Measurements from ENCODE around the gene PEX5L. TPM values are rescaled to one million over a fixed set of nuclear protein-coding genes. Genes with fewer than 3 reads are reported as not detected.

Gene PEX5L
- total and polyA plus RNA-seq, 10 of the 15 experiments (the other 5 are each of a cell fraction or from before 2014, with no cell fraction given), result 0.11 to 17.0 (median 0.50) TPM

DNA sequence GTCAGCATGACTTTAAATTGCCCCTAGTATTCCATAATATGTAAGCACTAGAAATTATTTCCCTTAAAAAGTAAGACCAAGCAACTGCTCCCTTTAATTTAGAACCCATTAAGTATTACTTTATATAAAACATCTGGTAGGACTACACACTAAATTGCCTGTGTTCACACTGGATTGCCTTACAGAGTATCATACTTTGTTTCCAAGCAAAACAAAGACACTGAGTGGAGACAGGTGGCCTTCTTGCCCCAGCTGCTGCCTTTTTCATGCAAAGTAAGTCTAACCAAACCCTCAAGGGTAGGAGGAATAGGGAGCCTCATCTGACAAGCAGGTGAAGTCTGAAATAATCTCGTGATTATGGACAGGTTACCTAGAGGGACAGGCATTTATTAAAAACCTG lies 87.3 kb downstream of the PEX5L start:
- FAIRE-seq (no peak), ATAC-seq (peak; percentile 61), DNase-seq (ENCODE audit: low read depth, low spot score) (no peak)
- no peak overlapping the region for H3K4me2 ChIP-seq (ENCODE audit: control insufficient read depth, insufficient read depth)
- no peaks in the 10 kb centered on the region for H3K79me2 ChIP-seq (ENCODE audit: control insufficient read depth, insufficient read depth, low read length)
- H3K36me3 ChIP-seq (ENCODE audit: control insufficient read depth in 2 of 2, insufficient read depth in 2 of 2, low read length in 1 of 2), result no peaks in the 10 kb centered on the region
- H4K20me1 ChIP-seq (ENCODE audit: control insufficient read depth, insufficient read depth), result no peaks in the 10 kb centered on the region
- ChIA-PET CTCF (interaction anchor here (1.2 to 5.6 kb wide), 3 partner anchors 9 to 21 kb away, joined by 4 to 34 read pairs (median 27); no protein-coding TSS in a partner anchor), RAD21 (ENCODE audit: unreplicated experiment) (interaction anchor here (2.4 kb wide), 1 partner anchor 20 kb away, joined by 10 read pairs; no protein-coding TSS in a partner anchor), SMC1A (ENCODE audit: uncharacterized antibody, unreplicated experiment) (interaction anchor here (1.3 to 4.4 kb wide), 3 partner anchors 11 to 20 kb away, joined by 3 to 18 read pairs (median 7); no protein-coding TSS in a partner anchor), POLR2A (interaction anchor here (1.0 kb wide), 1 partner anchor 13 kb away, joined by 3 read pairs; no protein-coding TSS in a partner anchor)
- no peak overlapping the region for H3K4me3 ChIP-seq
- in situ Hi-C loops (cut with MboI) (no loop called here), intact Hi-C loops (cut with micrococcal nuclease; ENCODE audit: unreplicated experiment) (no loop called here)
- no peak overlapping the region for H2AFZ ChIP-seq (ENCODE audit: control insufficient read depth, low read depth, low read length)
- no peak overlapping the region for H3K27ac ChIP-seq (ENCODE audit: control insufficient read depth, insufficient read depth)
- no peaks in the 10 kb centered on the region for H3K27me3 ChIP-seq (replicated peaks in 1 of 2; ENCODE audit: control insufficient read depth in 2 of 2, insufficient read depth in 2 of 2, low read length in 1 of 2)
- no peaks in the 10 kb centered on the region for H3K4me1 ChIP-seq (ENCODE audit: control insufficient read depth, insufficient read depth, low read length)
- no TSS peak for BruUV-seq (replicated peaks)
- 6% methylated on average over 1 of the region's 1 CpG for WGBS (ENCODE audit: insufficient coverage, insufficient replicate concordance, low lambda C conversion rate, missing lambda C conversion rate)
- H3K9me3 ChIP-seq (replicated peaks; ENCODE audit: control insufficient read depth, insufficient read depth, low read length), result peaks cover 3% of the 10 kb centered on the region; the same call in 2 of the 3 replicates
- no peak overlapping the region for H3K9ac ChIP-seq (ENCODE audit: control insufficient read depth, insufficient read depth, low read length)
- TF ChIP-seq POLR2A (IDR thresholded peaks at IDR 0.05; ENCODE audit: low read depth, low read length) (no peak), EED (IDR thresholded peaks at IDR 0.05; ENCODE audit: low read depth) (no peak), NFIC (IDR thresholded peaks at IDR 0.05; ENCODE audit: low read depth, low read length) (no peak), RELA (IDR thresholded peaks at IDR 0.05; ENCODE audit: borderline replicate concordance, partially characterized antibody) (no peak), NFXL1 (IDR thresholded peaks at IDR 0.05; ENCODE audit: borderline replicate concordance) (no peak), ZZZ3 (IDR thresholded peaks at IDR 0.05; ENCODE audit: control insufficient read depth, insufficient read length, low read depth) (no peak), SIX5 (IDR thresholded peaks at IDR 0.05; ENCODE audit: low read depth, low read length, severe bottlenecking) (no peak)
- TF ChIP-seq, protein P1, sequence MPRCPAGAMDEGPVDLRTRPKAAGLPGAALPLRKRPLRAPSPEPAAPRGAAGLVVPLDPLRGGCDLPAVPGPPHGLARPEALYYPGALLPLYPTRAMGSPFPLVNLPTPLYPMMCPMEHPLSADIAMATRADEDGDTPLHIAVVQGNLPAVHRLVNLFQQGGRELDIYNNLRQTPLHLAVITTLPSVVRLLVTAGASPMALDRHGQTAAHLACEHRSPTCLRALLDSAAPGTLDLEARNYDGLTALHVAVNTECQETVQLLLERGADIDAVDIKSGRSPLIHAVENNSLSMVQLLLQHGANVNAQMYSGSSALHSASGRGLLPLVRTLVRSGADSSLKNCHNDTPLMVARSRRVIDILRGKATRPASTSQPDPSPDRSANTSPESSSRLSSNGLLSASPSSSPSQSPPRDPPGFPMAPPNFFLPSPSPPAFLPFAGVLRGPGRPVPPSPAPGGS (IDR thresholded peaks at IDR 0.05; ENCODE audit: borderline replicate concordance, insufficient read depth, low read depth, low read length, poor library complexity, severe bottlenecking), result no peak
- TF ChIP-seq, protein P2, sequence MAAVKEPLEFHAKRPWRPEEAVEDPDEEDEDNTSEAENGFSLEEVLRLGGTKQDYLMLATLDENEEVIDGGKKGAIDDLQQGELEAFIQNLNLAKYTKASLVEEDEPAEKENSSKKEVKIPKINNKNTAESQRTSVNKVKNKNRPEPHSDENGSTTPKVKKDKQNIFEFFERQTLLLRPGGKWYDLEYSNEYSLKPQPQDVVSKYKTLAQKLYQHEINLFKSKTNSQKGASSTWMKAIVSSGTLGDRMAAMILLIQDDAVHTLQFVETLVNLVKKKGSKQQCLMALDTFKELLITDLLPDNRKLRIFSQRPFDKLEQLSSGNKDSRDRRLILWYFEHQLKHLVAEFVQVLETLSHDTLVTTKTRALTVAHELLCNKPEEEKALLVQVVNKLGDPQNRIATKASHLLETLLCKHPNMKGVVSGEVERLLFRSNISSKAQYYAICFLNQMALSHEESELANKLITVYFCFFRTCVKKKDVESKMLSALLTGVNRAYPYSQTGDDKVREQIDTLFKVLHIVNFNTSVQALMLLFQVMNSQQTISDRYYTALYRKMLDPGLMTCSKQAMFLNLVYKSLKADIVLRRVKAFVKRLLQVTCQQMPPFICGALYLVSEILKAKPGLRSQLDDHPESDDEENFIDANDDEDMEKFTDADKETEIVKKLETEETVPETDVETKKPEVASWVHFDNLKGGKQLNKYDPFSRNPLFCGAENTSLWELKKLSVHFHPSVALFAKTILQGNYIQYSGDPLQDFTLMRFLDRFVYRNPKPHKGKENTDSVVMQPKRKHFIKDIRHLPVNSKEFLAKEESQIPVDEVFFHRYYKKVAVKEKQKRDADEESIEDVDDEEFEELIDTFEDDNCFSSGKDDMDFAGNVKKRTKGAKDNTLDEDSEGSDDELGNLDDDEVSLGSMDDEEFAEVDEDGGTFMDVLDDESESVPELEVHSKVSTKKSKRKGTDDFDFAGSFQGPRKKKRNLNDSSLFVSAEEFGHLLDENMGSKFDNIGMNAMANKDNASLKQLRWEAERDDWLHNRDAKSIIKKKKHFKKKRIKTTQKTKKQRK (IDR thresholded peaks at IDR 0.05; ENCODE audit: low read depth, low read length), result no peak
- TF ChIP-seq, protein P3, sequence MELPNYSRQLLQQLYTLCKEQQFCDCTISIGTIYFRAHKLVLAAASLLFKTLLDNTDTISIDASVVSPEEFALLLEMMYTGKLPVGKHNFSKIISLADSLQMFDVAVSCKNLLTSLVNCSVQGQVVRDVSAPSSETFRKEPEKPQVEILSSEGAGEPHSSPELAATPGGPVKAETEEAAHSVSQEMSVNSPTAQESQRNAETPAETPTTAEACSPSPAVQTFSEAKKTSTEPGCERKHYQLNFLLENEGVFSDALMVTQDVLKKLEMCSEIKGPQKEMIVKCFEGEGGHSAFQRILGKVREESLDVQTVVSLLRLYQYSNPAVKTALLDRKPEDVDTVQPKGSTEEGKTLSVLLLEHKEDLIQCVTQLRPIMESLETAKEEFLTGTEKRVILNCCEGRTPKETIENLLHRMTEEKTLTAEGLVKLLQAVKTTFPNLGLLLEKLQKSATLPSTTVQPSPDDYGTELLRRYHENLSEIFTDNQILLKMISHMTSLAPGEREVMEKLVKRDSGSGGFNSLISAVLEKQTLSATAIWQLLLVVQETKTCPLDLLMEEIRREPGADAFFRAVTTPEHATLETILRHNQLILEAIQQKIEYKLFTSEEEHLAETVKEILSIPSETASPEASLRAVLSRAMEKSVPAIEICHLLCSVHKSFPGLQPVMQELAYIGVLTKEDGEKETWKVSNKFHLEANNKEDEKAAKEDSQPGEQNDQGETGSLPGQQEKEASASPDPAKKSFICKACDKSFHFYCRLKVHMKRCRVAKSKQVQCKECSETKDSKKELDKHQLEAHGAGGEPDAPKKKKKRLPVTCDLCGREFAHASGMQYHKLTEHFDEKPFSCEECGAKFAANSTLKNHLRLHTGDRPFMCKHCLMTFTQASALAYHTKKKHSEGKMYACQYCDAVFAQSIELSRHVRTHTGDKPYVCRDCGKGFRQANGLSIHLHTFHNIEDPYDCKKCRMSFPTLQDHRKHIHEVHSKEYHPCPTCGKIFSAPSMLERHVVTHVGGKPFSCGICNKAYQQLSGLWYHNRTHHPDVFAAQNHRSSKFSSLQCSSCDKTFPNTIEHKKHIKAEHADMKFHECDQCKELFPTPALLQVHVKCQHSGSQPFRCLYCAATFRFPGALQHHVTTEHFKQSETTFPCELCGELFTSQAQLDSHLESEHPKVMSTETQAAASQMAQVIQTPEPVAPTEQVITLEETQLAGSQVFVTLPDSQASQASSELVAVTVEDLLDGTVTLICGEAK (IDR thresholded peaks at IDR 0.05; ENCODE audit: borderline replicate concordance), result no peak
- TF ChIP-seq, protein P4, sequence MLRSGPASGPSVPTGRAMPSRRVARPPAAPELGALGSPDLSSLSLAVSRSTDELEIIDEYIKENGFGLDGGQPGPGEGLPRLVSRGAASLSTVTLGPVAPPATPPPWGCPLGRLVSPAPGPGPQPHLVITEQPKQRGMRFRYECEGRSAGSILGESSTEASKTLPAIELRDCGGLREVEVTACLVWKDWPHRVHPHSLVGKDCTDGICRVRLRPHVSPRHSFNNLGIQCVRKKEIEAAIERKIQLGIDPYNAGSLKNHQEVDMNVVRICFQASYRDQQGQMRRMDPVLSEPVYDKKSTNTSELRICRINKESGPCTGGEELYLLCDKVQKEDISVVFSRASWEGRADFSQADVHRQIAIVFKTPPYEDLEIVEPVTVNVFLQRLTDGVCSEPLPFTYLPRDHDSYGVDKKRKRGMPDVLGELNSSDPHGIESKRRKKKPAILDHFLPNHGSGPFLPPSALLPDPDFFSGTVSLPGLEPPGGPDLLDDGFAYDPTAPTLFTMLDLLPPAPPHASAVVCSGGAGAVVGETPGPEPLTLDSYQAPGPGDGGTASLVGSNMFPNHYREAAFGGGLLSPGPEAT (IDR thresholded peaks at IDR 0.05; ENCODE audit: low read depth), result no peak
